C1 segment of cervical spinal cord (tissue), 14 donors: ENCODE results near the gene CD34.
"Not testable (repeated sequence)": the region's sequence is repeated elsewhere in the genome, so short reads cannot be mapped to it uniquely, and the experiment has no call there.

Experiments
- DNase-seq, 14 donors: peaks; one replicate each; lab custom pipeline; 2025; lab: John Stamatoyannopoulos, UW

Gene CD34

GRCh38 chr1:207910591-207911354 lies at the start of gene CD34:
CD34 (minus strand) TSS chr1:207911125; CDS start chr1:207911080, 45 bp downstream.
- DNase-seq, result no peak

GRCh38 chr1:207960346-207960745 lies 49.4 kb upstream of the CD34 start:
- DNase-seq, result no peak

- DNase-seq, result no peak
These were observed 49.0 kb upstream of the CD34 start for GRCh38 chr1:207959910-207960309.

DNA sequence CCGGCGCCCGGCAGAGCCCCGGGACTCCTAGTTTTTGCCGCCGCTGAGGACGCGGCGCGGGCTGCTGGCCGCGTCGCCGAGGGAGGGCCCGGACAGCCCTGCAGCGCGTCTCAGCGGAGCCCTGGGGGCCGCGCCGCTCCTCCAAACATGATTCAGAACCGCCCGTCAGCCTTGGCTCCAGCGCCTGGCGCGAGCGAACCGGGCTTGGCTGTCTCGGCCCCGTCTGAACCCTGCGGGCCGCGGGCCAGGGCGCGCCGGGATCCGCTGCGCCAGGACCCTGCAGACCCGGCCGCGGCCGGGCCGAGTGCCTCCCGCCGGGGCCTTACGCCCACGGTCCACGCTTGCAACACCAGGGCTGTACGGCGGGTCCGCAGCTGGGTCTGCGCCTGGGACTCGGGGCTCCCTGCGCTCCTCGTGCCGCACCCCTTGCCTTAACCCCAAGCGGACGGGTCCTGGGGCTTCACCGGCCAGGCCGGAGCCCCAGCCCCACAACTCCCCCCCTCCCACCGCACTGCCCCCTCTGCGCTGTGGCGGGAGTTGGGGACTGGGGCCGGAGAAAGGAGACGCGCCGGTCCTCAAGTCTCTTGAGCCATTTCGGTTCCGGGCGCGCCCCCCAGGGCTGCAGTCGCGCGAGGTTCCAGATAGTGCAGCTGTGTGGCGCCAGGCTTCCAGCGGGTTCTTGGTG lies 48.4 kb upstream of the CD34 start:
- peak in 10 of 14 donors; percentile 7 to 71 (median 30) for DNase-seq

GRCh38 chr1:207958376-207959139 lies 47.6 kb upstream of the CD34 start:
- DNase-seq, result no peak

DNA sequence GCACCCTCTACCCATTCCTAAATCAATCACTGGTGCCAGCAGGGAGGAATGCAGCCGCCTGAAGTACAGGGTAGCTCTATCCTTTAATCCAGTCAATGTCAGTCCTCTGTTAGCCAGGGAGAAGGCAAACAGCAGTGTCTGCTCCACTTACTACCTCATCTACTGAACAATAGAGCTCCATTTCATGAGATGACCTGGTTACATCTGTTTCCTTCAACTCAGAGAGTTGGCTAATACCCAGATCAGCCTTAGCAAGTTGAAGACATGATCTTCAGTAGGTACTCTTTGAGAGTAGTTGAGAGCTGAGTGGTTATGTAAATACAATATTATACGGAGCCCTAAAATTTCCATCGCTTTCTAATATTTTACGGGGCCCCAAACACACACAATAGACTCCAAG lies 46.1 kb upstream of the CD34 start:
- no peak for DNase-seq

- no peak for DNase-seq
These were observed 43.2 kb upstream of the CD34 start for GRCh38 chr1:207954104-207954503.

GRCh38 chr1:207952617-207953542 lies 42.0 kb upstream of the CD34 start:
- no peak for DNase-seq

- no peak for DNase-seq
These were observed 40.7 kb upstream of the CD34 start for GRCh38 chr1:207951652-207952051.

DNA sequence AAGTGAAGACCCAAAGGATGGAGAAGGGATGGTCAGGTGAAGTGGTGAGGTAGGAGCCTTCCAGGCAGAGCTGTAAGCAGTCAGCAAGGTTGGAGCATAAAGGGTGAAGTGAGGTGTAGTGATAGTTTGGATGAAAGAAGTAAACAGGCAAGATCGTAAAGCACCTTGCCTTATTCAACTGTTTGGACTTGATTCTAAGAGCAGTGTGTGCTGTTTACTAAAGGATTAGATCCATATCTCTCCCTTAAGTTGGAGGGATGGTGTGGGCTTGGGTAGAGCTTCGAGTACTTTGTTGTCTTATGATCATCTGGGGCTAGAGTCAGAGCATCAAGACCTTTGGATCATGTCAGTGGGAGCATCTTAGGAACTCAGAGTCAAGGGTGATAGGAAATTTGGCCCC lies 39.8 kb upstream of the CD34 start:
- no peak for DNase-seq

- no peak for DNase-seq
These were observed 38.8 kb upstream of the CD34 start for GRCh38 chr1:207949571-207950195.

- no peak for DNase-seq
These were observed 37.8 kb upstream of the CD34 start for GRCh38 chr1:207948536-207949250.

DNA sequence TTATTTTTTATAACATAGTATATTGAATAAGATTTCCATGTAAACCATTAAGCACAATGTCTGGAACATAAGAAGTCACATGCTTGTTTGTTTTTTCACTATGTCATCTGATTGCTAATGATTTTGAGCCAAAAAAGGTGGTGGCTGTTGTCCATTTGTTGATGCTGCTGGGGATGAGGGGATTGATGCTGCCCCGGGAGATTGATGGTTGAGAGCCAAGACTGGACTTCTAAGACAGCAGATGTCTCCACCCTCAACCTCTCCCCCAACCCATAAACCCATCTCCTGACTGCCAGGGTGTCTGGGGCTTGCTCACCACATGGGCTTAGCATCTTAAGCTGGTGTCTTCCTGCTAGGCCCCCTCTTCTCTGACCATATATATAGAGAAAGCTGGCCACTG lies 35.8 kb upstream of the CD34 start:
- DNase-seq, result no peak

DNA sequence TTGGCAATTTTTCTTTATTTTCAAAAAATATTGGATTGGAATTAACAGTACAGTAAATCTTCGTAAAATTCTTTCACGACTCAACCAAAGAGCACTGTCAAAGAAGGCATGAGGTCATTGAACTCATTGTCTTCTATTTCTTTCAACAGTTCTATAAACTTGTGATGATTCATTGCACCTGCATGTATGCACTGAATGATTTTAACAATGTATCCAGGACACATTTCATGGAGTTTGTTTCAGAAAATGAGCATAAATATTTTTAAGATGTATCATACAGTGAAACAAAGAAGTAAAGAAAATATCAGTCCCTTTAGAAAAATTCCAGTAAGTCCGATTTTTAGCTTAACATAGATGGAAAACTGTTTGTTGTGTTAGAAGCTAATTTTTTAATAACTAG lies 33.6 kb upstream of the CD34 start:
- DNase-seq, result no peak

DNA sequence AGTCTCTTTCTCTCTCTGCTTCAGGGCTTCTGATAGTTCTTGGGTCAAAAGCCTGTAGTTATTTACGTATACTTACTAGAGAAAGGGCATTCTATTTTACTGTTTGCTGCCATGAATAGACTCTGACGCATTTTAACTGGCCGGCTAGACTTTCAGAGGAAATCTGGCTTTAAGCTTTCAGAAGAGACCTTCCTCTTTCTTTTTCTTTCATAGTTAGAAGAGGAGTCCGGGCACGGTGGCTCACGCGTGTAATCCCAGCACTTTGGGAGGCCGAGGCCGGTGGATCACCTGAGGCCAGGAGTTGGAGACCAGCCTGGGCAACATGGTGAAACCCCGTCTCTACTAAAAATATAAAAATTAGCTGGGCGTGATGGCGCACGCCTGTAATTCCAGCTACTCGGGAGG lies 31.4 kb upstream of the CD34 start:
- DNase-seq, result not testable (repeated sequence)

DNA sequence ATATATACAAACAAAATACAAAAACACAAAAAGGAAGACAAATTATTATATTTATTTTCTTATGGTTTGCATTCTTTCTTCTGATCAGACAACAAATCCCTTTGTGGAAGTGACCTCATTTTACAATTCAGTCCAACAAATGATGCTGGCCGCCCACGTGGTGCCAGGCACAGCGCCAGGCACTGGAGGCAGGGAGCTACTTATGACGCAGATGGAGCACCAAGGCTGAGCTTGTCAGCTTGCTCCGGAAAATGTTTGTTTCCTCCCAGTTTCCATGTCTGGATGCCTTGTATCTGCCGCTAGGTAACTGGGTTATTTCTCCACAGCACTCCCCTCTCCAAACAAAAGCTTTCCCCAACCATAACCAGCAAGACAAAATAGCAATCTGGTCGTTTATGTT lies 30.7 kb upstream of the CD34 start:
- peak in 11 of 14 donors; percentile 20 to 84 (median 52) for DNase-seq

DNA sequence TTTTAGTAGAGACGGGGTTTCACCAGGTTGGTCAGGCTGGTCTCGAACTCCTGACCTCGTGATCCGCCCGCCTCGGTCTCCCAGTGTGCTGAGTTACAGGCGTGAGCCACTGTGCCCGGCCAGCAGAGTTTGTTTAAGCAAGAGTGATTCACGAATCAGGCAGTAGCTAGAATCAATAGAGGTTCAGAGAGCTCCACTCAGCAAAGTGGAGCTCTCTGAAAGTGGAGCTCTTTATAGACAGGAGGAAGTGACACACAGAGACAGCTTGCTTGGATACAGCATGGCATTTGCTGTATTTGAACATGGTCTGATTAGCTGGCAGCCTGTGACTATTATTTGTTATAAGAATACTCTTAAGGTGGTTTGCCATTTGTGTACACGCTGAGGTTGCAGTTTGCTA lies 27.1 kb upstream of the CD34 start:
- DNase-seq, result no peak

GRCh38 chr1:207937204-207937603 lies 26.3 kb upstream of the CD34 start:
- DNase-seq, result no peak

- DNase-seq, result no peak
These were observed 24.2 kb upstream of the CD34 start for GRCh38 chr1:207935166-207935583.

DNA sequence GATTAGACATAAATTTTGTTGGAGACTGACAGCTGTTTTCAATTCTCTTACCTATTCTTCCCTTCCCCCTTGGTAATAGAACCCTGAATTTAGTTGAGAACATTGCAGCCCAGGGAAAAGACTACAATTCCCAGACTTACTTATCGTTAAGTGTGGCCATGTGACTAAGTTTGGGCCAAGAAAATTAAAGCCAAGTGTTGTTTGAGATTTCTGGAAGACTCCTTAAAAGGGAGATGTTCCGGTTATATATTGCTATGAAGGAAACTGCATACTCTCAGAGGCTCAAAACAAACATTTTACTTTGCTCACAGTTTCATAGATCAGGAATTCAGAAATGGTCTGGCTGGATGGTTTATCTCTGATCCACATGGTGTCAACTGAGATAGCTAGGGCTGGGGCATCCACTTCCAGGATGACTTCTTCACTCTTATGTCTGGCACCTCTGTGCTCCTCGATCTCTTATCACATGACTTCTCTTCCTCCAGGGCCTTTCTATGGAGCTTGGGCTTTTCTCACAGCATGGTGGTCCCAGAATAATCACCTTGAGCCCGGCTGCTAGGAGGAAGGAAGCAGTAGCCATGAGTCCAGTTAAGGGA lies 22.4 kb upstream of the CD34 start:
- no peak for DNase-seq
